CD4-positive, alpha-beta T cell treated with Interleukin-1 beta for 1 hour (primary cell): ENCODE data around the gene MYL6.

Source experiments
- DNase-seq, 2 donors: peaks; one replicate each; pipeline ENCODE4 v3.0.0-alpha.2; 2020 to 2022

MYL6 gene

DNA sequence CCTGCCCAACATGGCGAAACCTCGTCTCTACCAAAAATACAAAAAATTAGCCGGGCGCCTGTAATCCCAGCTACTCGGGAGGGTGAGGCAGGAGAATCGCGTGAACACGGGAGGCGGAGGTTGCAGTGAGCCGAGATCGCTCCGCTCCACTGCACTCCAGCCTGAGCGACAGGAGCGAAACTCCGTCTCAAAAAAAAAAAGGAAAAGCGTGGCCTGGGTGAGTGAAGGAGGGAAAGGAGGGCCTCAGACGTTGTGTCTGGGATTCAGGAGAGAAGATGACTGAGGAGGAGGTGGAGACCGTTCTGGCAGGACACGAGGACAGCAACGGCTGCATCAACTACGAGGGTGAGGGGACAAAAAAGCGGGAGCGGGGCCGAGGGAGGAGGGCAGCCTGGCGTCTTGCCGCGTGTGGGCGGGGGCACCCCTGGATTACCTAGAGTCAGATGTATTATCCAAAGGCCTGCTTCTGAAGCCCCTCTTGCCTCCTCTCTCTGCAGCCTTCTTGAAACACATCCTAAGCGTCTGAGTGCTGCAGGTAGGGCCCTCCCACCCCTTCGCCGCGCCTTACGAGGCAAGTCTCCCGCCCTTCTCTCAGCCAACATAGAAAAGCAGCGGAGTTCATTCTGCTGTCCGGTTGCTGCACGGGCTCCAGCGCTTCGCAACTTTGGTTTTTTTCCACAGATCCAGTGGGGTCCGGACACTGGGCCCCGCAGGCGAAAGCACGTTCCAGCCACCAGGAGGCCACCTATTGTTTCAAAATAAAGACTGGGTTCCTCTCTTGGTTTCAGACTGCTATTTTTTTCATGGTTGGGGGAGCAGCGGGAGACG, 744 bp upstream of the MYL6 start:
- DNase-seq = peak; percentile 69 to 74

DNA sequence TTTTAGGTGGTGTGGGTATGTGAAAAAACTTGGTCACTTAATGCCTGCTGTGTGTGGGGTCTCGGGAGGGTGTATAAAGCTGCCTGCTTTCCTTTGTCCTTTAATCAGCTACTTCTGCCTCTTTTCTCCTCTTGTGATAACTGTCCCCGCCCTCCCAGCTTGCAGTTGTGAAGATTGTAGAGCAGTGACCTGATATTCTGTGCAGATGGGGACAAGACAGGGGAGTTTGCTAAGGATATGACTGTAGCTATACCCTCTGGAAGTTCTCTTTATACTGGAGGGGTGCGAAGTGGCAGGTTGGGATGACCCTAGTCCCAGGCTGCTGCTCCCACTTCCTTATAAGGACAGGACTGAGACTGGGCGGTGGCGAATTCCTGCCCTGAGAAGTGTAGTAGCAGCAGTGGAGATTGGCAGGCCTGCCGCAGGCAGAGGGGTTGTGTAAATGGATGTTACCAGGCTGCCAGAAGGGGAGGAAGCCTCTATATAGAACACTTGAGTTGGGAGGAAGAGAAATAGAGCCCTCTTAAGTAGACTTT, 835 bp downstream of the MYL6 start:
- peak; percentile 33 to 38 for DNase-seq

DNA sequence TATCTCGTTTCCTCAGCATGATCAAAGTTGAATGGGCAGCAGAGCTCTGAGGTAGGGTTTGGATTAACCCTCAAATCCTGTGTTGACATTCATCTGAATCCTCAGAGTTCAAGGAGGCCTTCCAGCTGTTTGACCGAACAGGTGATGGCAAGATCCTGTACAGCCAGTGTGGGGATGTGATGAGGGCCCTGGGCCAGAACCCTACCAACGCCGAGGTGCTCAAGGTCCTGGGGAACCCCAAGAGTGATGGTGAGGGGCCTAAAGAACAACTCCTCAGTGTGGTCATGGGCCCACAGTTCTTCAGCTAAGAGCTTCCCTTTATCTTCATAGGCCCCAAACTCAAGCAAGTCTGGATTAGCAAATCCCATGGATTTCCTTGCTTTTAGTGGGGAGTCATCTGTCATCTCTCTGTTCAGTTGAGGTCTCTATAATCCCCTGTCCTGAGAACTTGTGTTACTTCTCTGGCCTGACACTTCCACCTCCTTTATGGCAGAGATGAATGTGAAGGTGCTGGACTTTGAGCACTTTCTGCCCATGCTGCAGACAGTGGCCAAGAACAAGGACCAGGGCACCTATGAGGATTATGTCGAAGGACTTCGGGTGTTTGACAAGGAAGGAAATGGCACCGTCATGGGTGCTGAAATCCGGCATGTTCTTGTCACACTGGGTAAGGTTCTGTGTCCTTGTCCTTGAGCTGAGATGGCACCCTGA, 1.5 kb downstream of the MYL6 start:
- peak in 1 of 2 donors; percentile 29 for DNase-seq

DNA sequence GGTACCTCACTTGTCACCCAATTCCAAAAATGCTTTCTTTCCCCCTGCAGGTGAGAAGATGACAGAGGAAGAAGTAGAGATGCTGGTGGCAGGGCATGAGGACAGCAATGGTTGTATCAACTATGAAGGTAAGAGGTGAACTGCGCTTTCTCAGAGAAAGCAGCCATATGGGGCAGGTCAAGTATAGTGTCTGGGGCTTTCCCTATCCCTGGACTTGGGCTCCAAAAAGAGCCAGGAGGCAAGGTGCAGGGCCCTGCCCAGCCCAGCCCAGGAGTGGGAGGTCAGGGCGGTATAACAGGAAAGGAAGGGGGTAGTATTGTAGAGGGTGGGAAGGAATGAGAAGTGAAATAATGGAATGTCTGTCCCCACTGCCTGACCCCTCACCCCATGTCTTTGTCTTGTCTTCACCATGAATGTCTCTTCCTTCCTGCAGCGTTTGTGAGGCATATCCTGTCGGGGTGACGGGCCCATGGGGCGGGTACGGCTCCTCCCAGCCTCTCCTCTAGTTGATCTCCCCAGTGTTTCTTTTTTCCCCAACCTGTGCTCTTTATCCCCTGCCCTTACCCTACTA, 2.1 kb downstream of the MYL6 start:
- peak; percentile 62 to 76 for DNase-seq

DNA sequence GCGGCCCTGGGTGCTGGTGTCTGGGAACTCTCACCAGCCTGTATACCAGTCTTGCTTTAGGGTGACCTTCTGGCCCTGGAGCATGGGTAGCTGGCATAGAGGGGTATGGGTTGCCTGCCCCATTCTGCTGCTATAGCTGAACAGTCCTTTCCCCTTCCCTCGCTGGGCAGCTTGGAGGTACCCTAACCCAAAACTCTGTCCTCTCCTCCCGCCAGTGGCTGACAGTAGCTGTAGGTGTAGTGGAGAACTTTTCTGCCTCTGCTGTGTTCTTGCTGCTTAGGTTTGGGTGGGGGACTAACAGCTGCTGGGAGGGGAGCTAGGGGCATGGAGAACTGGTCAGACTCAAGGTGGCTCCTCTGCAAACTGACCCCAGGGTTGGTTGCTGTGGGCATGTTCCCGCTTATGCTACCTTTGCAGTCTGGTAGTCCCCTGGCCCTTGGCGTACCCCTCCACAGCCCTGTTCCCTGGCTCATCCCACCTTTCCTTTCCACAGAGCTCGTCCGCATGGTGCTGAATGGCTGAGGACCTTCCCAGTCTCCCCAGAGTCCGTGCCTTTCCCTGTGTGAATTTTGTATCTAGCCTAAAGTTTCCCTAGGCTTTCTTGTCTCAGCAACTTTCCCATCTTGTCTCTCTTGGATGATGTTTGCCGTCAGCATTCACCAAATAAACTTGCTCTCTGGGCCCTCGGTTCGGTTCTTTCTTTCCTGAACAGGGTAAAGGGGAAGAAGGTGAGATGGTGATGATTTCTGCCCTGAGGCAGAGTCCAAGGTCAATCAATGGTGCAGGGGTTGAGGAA, 2.9 kb downstream of the MYL6 start:
- no peak for DNase-seq

DNA sequence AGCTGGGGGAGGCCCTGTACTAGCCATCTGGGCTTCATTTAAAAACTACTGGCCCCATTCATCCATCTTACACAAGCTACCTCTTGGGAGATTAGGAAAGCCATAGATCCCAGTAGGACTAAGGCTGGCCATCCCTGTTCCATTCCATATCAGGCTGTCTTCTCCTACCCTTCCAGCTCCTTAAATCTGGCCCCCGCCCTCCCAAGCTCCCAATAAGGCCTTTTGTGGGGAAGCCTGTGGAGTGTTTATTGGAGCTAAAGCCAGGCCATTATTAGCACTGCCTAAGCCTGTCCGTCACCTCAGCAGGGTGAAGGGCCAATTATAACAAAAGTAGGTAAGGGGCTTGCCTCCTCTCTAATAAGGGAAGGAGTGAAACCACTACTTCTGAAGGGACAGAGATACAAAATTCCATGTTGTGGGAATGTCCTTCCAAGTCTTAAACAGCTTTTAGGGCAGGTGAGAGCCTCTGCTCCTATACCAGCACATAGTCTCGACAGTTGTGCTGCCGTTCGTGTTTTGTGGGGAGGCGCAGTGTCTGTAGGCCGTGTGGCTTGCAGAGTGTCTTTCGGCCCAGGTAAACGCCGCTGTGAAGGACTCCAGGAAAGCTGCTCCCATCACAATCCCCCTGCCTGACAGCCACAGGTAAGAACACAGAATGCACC, 3.7 kb downstream of the MYL6 start:
- no peak for DNase-seq

DNA sequence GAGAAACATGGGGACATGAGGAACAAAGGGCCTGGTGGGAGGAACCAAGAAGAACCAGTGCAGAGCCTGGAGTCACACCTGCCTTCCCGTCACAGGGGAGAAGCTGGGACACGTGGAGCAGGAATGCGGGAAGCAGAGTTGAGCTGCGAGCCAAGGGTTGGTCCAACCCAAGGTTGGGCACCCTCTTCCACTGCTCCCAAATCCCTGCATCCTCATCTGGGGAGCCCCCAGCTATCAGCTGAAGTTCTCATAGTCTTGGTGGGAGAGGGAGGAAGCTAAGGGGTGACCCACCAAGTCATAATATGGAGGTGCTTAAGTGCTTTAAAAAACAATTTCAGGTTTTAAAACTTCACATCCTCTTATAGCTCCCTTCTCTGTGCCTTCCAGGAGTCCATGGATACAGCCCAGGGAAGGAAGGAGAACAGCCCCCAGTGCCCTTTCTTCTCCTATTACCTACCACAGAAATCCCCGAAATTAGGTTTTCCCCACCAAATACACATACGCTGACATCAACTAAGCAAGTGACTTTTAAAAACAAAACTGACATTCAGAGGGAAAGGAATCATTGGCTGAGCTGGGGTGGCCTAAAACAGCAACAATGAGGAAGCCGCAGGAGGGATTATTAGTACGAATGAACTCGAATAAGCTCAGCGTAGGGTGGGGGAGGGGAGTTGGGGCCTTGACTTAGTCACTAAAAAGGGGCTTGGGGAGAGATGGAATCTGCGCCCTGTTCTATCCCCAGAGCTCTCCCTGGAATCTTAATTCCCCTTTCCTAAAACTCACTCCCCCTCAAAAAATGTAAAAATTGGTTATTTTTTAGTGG, 4.5 kb downstream of the MYL6 start:
- DNase-seq = no peak

DNA sequence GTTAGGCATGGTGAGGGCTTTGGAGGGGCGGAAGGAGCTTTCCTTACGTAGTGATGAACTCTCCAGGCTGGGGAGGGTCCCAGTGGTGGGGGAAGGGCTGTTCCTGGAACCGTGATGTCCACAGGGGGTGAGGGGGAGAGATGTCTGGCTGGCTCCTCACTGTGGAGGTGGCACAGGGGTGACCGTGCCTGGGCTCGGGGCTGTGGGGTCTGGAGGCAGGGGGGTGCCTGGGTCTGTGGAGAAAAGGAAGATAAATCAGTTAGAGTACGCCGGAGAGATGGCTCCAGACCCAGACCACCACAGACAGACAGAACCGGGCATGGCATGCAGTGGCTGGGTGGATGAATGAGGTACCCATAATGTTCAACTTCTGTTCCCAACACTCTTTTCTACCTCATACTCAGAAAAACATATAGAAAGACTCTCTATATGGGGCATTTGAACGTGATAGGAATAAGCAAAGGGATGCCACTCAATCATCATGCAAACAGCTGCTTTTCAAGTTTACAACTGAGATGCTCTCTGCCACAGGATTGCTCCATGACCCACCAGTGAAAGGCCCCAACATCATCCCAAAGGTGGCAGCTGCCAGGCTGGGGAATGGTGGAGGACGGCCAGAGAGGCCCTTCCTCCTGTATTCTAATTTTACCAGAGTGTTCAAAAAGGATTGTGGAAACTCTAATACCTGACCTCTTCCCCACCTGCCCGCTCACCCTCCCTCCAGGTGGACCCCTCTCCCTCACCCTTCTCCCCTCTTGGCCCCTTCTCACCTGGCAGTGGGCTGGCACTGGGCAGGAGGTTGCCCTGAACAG, 5.6 kb downstream of the MYL6 start:
- no peak for DNase-seq

DNA sequence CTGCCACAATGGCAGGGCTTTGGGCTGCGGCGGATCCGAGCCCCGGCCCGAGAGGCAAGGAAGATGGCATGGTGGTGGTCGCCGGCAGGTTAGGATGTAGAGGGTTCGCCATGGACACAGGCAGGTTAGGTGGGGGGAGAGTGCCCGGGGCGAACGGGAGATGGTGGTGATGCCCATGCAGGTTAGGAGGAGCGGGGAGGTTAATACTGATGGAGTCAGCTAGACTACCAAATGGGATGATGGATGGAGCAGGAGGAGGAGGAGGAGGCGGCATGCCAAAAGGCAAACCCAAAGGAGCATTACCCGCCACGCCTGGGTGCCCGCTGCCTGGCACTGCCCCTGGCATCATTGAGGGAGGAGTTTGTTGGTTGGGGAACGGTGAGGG, 6.2 kb downstream of the MYL6 start:
- no peak for DNase-seq

DNA sequence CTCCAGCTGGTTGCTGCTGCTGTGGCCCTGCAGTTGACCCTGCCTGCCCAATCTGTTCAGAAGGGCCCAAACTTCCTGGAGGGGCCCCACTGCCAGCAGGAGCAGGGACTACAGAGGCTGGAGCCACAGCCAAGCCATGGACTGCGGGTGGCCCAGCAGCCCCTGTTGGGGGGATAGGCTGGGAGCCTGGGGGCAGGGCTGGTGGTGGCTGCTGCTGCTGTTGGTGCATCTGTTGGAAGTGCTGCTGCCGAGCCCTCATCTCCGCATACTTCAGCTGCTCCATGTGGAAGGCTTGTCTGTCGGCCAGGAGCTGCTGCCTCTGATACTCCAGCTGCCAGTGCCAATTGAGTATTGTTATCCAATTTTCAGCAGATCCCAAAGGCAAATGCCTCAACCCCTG, 7.2 kb downstream of the MYL6 start:
- no peak for DNase-seq

DNA sequence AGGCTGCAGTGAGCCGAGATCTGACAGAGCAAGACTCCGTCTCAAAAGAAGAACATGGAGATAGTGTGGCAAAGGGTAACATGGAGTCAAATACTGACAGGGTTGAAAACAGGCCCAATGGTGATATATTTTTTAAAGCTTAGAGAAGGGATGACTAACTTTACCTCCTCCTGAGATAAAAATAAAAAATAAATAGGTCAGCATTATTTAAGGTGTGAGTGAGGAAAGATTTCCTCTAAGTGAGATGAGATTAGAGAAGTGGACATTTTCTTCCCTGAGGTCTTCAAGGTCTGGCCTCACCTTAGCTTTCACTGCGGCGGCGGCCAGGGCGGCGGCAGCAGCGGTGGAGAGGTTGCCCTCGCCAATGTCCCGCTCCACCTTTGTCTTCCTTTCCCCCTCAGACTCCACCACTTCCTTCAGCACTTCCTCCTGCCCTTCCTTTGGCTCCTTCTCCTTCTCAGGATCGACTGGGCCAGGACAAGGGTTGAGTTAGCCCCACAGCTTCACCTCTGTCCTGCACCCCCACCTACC, 11.1 kb downstream of the MYL6 start:
- no peak for DNase-seq

DNA sequence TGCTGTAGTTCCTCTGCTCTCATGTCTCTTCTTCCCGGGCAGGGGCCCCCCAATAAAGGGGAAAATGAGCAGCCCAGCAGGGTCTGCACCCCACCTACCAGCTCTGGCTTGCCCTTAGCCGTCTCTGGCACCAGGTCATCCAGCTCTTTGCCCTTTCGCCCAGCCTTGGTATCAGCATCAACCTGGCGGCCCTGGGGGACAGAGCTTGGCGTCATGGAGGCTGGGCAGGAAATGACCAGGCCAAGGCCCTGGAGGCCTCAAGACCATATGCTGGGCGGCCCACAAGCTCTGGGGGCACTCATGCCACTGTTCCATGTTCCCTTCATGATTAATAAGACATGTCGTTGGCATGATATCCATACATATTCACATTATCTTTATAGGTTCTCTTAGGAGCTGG, 14.7 kb downstream of the MYL6 start:
- no peak for DNase-seq

DNA sequence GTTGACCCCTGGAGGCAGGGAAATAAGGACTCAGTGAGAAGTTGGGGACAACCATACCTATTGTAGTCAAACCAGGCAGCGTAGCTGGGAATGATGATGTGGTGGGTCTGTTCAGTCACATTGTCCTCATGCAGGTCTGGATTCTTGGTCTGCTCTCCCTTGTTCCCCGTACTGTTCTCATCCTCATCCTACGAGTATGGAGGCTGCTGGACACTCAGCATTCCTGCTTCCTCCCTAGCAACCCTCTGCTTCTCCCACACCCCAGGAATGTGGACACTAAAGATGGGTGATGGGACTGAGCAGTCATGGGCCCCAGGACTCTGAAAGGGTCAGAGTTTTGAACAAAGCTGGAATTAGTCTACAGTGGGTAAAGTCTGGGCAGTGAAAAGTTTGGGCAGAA, 20.2 kb downstream of the MYL6 start:
- no peak for DNase-seq

DNA sequence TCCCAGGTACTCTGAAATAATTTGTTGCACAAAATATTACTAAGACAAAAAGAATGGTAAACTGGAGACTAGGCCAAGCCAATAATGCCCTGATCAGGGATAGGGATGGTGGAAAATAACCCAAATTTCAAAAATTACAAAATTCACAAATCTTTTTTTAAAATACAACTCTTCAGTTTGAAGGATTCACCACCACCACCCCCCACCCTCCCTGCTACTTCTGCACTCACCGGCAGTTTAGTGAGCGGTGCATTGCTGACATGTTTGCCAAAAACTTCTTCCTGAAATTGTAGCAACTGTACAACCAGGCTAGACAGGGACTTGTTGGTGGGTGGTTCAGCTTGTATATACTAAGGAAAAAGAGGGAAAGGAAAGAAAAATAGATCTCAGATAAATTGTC, 28.8 kb downstream of the MYL6 start:
- no peak for DNase-seq

DNA sequence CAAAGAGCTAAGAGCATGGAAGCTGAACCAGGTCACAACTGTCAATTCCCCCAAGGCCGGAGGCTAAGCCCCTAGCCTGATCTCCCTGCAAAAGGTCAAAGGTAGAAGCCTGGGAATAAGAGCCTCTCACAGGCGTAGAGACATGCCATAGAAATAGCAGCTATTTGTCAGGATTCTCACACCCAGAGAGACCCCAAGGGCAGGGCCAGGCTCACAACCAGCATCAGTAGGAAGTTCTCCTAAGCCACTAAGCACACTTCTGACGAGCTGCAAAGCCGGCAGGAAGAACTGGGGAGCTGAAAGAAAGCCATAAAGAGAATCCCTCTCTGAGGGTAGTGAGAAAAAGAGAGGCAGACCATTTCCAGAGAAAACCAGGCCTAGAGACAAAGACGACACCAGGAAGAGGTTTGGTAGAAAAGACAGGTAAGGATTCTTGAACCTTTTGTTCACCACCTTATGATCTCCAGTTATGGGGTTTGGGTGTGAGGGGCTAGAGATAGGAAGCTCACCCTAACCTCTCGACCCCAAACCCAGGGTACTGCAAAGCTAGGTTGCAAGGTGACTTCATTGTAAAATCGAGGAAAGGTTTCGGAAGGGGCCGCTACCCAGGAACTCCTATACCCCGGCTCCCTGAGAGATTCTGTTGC, 30.1 kb downstream of the MYL6 start:
- DNase-seq = no peak

DNA sequence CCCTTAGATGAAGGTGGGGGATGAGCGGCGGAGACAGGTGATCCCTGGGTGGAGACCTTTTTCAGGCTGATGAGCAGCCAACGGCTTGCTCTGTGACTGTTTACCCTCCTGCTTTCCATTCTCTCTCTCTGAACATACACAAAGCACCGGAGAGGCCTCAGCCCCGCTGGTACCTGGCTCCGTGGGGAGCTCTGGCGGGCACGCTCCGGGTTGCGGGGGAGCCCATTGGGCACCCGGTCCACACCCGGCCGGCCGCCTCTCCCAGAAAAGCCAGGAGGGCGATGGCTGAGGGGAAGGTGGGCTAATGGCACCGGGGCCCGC, 30.6 kb downstream of the MYL6 start:
- DNase-seq = no peak

DNA sequence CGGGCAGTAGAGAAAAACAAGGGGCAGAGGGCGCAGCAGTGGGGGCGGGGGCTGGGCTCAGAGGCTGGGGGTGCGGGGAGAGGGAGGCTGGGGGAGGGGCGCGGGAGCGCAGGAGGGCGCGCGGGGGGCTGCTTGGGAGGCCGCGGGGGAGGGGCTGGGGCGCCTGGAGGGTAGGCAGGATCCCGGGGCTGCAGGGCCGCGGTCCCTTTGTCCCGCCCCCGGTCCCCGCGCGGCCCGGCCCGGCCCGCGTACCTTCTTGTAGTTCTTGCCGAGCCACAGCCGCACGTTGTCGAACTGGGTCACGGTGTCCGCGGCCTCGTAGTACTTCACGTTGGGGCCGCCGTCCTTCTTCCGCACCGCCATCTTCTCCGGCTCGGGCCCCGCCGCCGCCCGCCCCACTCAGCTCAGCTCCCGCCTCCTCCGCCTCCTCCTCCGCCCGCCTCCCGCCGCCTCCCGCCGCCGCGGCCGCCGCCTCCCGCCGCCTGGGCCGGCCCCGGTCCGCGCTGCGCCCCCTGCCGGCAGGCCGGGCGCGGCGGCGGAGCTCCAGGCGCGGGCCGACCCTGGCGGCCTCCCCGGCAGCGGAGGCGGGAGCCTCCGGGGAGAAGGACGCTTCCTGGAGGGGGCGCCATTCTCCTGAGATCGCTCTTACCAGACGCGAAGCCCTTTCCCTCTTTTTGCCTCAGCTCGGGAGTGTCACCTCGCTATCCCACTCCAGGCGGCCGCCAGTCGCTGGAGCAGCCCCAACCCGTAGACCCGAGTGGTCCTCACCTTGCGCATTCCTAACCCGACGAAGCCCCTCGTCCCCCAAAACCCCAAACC, 31.1 kb downstream of the MYL6 start, which contains the start of gene SMARCC2:
SMARCC2 (minus strand) TSS at position 385 of the 819 bp plus-strand sequence; CDS start at position 363, 22 bp downstream.
- peak; percentile 85 to 89 for DNase-seq

DNA sequence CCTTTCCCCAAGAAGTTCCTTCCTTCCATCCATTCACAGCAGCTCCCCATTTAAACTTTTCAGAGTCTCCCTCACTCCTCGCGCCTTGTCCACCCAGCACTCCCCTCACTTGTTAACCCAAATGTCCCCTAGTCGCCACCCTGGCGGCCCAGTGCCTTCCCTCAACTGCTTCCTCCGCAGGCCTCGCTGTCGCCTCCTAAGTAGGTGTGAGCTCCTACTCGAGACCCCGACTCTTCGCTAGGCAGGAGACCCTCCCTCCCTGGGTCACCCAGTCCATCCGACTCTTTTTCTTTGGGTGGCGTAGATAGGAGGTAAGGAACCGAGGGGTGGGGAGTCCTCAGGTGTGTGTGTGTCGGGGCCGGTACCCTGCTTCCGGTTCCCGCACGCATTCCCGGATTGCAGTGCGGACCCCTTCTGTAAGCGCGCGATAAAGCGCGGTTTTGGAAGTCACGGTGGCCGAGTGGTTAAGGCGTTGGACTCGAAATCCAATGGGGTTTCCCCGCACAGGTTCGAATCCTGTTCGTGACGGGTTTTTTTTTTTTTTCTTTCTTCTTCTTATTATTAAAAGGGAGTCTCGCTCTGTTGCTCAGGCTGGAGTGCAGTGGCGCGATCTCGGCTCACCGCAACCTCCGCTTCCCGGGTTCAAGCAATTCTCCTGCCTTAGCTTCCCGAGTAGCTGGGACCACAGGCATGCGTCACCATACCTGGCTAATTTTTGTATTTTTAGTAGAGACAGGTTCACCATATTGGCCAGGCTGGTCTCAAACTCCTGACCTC, 31.9 kb downstream of the MYL6 start:
- DNase-seq = peak; percentile 80 to 84
